Esophagus (tissue), 2 donors: ENCODE data around the gene RHEBL1. TPM values are rescaled to one million over a fixed set of nuclear protein-coding genes. Genes with fewer than 3 reads are reported as not detected.

Experiments used
- H3K27ac ChIP-seq, 2 donors: one replicate each; pipeline ENCODE4 v1.5.1; 2013; ENCODE audit warnings: low read depth in 2 of 2, mild to moderate bottlenecking in 2 of 2, inconsistent platforms in 1 of 2, low read length in 1 of 2, moderate library complexity in 1 of 2
- H3K27me3 ChIP-seq, 2 donors: one replicate each; pipeline ENCODE4 v1.6.1; 2013; ENCODE audit warnings: low read length in 2 of 2, control low read depth in 1 of 2, mild to moderate bottlenecking in 1 of 2; ENCODE audit not compliant: insufficient read depth in 2 of 2, control insufficient read depth in 1 of 2
- H3K36me3 ChIP-seq, 2 donors: one replicate each; pipeline ENCODE4 v1.6.1; 2013; ENCODE audit warnings: low read length in 1 of 2; ENCODE audit not compliant: control insufficient read depth in 2 of 2, insufficient read depth in 2 of 2
- H3K4me1 ChIP-seq, 2 donors: one replicate each; pipeline ENCODE4 v1.6.1; 2013; ENCODE audit warnings: low read length in 1 of 2; ENCODE audit not compliant: control insufficient read depth in 2 of 2, insufficient read depth in 2 of 2
- H3K4me3 ChIP-seq, 2 donors: one replicate each; pipeline ENCODE4 v1.5.1; 2013; ENCODE audit warnings: low read length in 2 of 2, mild to moderate bottlenecking in 2 of 2, low read depth in 1 of 2, moderate library complexity in 1 of 2
- H3K9me3 ChIP-seq, 2 donors: one replicate each; pipeline ENCODE4 v1.6.1; 2013; ENCODE audit warnings: mild to moderate bottlenecking in 2 of 2, low read depth in 1 of 2, low read length in 1 of 2, moderate library complexity in 1 of 2; ENCODE audit not compliant: control insufficient read depth in 2 of 2, insufficient read depth in 1 of 2
- WGBS, 2 donors: extraction: QIAGEN DNeasy Blood & Tissue Kit; methylation state at CpG; one replicate each; pipeline ENCODE4 v1.1.7; 2013; 5-methylcytosine and 5-hydroxymethylcytosine counted together
- polyA plus RNA-seq, 2 donors: library from polyadenylated mRNA; stranded (reverse); fragments of 200-250 nt; gene quantifications; one replicate each; pipeline ENCODE4 v1.2.3, GENCODE V29; 2013
- donor health status: healthy with polysubstance abuse.
- donor health status: Bipolar disorder and iron deficiency.

Gene RHEBL1
- polyA plus RNA-seq, 2 donors: 0.24 to 0.39 TPM

- H3K36me3 ChIP-seq: peaks cover 57 to 86% of the 10 kb centered on the region in 2 donors
- H3K9me3 ChIP-seq: no peaks in the 10 kb centered on the region
- H3K27ac ChIP-seq: no peak overlapping the region
- no peak overlapping the region for H3K4me3 ChIP-seq
- H3K27me3 ChIP-seq: no peaks in the 10 kb centered on the region
- H3K4me1 ChIP-seq: no peaks in the 10 kb centered on the region
- 92 to 94% methylated on average over 26 to 31 of the region's 31 CpGs for WGBS, 2 donors
Observed at GRCh38 chr12:49041036-49041880, 28.5 kb downstream of the RHEBL1 start.

GRCh38 chr12:49040364-49040855, 29.4 kb downstream of the RHEBL1 start:
- peaks cover 52 to 79% of the 10 kb centered on the region in 2 donors for H3K36me3 ChIP-seq
- H3K4me1 ChIP-seq: no peaks in the 10 kb centered on the region
- no peak overlapping the region for H3K27ac ChIP-seq
- H3K9me3 ChIP-seq: no peaks in the 10 kb centered on the region
- no peaks in the 10 kb centered on the region for H3K27me3 ChIP-seq
- 96% methylated on average over 14 of the region's 14 CpGs for WGBS, 2 donors
- no peak overlapping the region for H3K4me3 ChIP-seq

- Histone ChIP-seq H3K27ac (no peak overlapping the region), H3K27me3 (no peaks in the 10 kb centered on the region), H3K9me3 (no peaks in the 10 kb centered on the region), H3K36me3 (peaks cover 48 to 77% of the 10 kb centered on the region in 2 donors), H3K4me3 (no peak overlapping the region), H3K4me1 (no peaks in the 10 kb centered on the region)
- WGBS, 2 donors: 93 to 95% methylated on average over 30 of the region's 30 CpGs
Observed at GRCh38 chr12:49039421-49040363, 30.1 kb downstream of the RHEBL1 start.

GRCh38 chr12:49038291-49038955, 31.4 kb downstream of the RHEBL1 start:
- Histone ChIP-seq H3K27ac (no peak overlapping the region), H3K4me1 (no peaks in the 10 kb centered on the region), H3K9me3 (no peaks in the 10 kb centered on the region), H3K4me3 (no peak overlapping the region), H3K36me3 (peaks cover 47 to 76% of the 10 kb centered on the region in 2 donors), H3K27me3 (no peaks in the 10 kb centered on the region)
- WGBS, 2 donors: 91% methylated on average over 20 of the region's 20 CpGs

GRCh38 chr12:49037947-49038237, 31.9 kb downstream of the RHEBL1 start:
- H3K36me3 ChIP-seq: peaks cover 50 to 76% of the 10 kb centered on the region in 2 donors
- H3K4me3 ChIP-seq: no peak overlapping the region
- H3K27ac ChIP-seq: no peak overlapping the region
- no peaks in the 10 kb centered on the region for H3K27me3 ChIP-seq
- WGBS, 2 donors: 82 to 89% methylated on average over 7 of the region's 7 CpGs
- H3K9me3 ChIP-seq: no peaks in the 10 kb centered on the region
- H3K4me1 ChIP-seq: no peaks in the 10 kb centered on the region

- peaks cover 45 to 76% of the 10 kb centered on the region in 2 donors for H3K36me3 ChIP-seq
- no peak overlapping the region for H3K27ac ChIP-seq
- H3K27me3 ChIP-seq: no peaks in the 10 kb centered on the region
- 89 to 92% methylated on average over 9 of the region's 9 CpGs for WGBS, 2 donors
- no peaks in the 10 kb centered on the region for H3K4me1 ChIP-seq
- H3K9me3 ChIP-seq: no peaks in the 10 kb centered on the region
- H3K4me3 ChIP-seq: no peak overlapping the region
Observed at GRCh38 chr12:49037111-49037946, 32.5 kb downstream of the RHEBL1 start.

- no peaks in the 10 kb centered on the region for H3K27me3 ChIP-seq
- 81 to 83% methylated on average over 4 of the region's 4 CpGs for WGBS, 2 donors
- H3K4me3 ChIP-seq: no peak overlapping the region
- H3K27ac ChIP-seq: no peak overlapping the region
- no peaks in the 10 kb centered on the region for H3K4me1 ChIP-seq
- H3K36me3 ChIP-seq: peaks cover 33 to 72% of the 10 kb centered on the region in 2 donors
- no peaks in the 10 kb centered on the region for H3K9me3 ChIP-seq
Observed at GRCh38 chr12:49036029-49036428, 33.8 kb downstream of the RHEBL1 start.

GRCh38 chr12:49034286-49034622, 35.5 kb downstream of the RHEBL1 start:
- no peak overlapping the region for H3K4me3 ChIP-seq
- no peaks in the 10 kb centered on the region for H3K4me1 ChIP-seq
- peaks cover 15 to 63% of the 10 kb centered on the region in 2 donors for H3K36me3 ChIP-seq
- no peak overlapping the region for H3K27ac ChIP-seq
- H3K27me3 ChIP-seq: no peaks in the 10 kb centered on the region
- H3K9me3 ChIP-seq: no peaks in the 10 kb centered on the region
- WGBS, 2 donors: 87 to 88% methylated on average over 4 of the region's 4 CpGs
